SU-DHL-6 (cell line): Measurements from ENCODE around the gene SMIM45.

Experiments
- H2AFZ ChIP-seq: fragments of 200-600 bp; sonication (generic); 2 replicates; pipeline ENCODE4 v1.6.1; 2014; ENCODE audit warnings: low read depth, mild to moderate bottlenecking, moderate library complexity, mixed read lengths, antibody characterized with exemption, low read length; ENCODE audit not compliant: severe bottlenecking
- H3F3A ChIP-seq: fragments of 200-600 bp; shearing (Covaris generic); 2 replicates; pipeline ENCODE4 v1.6.0; 2016; ENCODE audit warnings: antibody characterized with exemption, mild to moderate bottlenecking; ENCODE audit not compliant: insufficient read depth
- H3K27ac ChIP-seq: fragments of 200-600 bp; sonication (generic); 2 replicates; pipeline ENCODE4 v1.5.1; 2016; ENCODE audit warnings: low read depth, mild to moderate bottlenecking, low read length, moderate library complexity, mixed read lengths
- H3K27me3 ChIP-seq: fragments of 200-600 bp; sonication (generic), shearing (Covaris generic); 2 replicates; pipeline ENCODE4 v1.6.0; 2014; ENCODE audit warnings: mild to moderate bottlenecking, low read length
- H3K36me3 ChIP-seq: fragments of 200-600 bp; sonication (generic); 2 replicates; pipeline ENCODE4 v1.6.1; 2014; ENCODE audit warnings: mild to moderate bottlenecking, low read length, mixed read lengths
- H3K4me2 ChIP-seq: fragments of 300-600, 200-600 bp; shearing (Covaris generic), sonication (generic); 2 replicates; pipeline ENCODE4 v1.6.0; 2014; ENCODE audit warnings: low read length, low read depth, mild to moderate bottlenecking; ENCODE audit not compliant: poor library complexity, severe bottlenecking
- H3K4me3 ChIP-seq: fragments of 200-600 bp; sonication (generic); 2 replicates; pipeline ENCODE4 v1.5.1; 2014; ENCODE audit warnings: antibody characterized with exemption, low read length, mild to moderate bottlenecking, mixed read lengths; ENCODE audit not compliant: insufficient read depth, poor library complexity, severe bottlenecking
- H3K79me2 ChIP-seq: fragments of 200-600 bp; sonication (generic); 2 replicates; pipeline ENCODE4 v1.6.1; 2014; ENCODE audit warnings: mild to moderate bottlenecking, low read length, moderate library complexity; ENCODE audit not compliant: insufficient read depth
- H3K9ac ChIP-seq: fragments of 200-600 bp; sonication (generic); 2 replicates; pipeline ENCODE4 v1.7.0; 2014; ENCODE audit warnings: mild to moderate bottlenecking, low read length
- H3K9me2 ChIP-seq: fragments of 200-600 bp; sonication (generic); replicated peaks from 2 replicates; pipeline ENCODE4 v1.6.1; 2014; ENCODE audit warnings: low read length; ENCODE audit not compliant: insufficient read depth
- H3K9me3 ChIP-seq: fragments of 200-600 bp; sonication (generic); 2 replicates; pipeline ENCODE4 v1.6.1; 2014; ENCODE audit warnings: low read length, mixed read lengths; ENCODE audit not compliant: insufficient read depth
- H4K20me1 ChIP-seq: fragments of 200-600 bp; sonication (generic); 2 replicates; pipeline ENCODE4 v1.6.1; 2014; ENCODE audit warnings: low read depth, mild to moderate bottlenecking, antibody characterized with exemption, low read length, moderate library complexity, mixed read lengths
- EZH2phosphoT487 ChIP-seq: fragments of 200-600 bp; sonication (generic), shearing (Covaris generic); conservative IDR thresholded peaks from 2 replicates; pipeline ENCODE4 v1.6.1; 2018; ENCODE audit warnings: mild to moderate bottlenecking, antibody characterized with exemption, low read length, moderate library complexity, mixed read lengths
- TF ChIP-seq, protein P1 (sequence below): fragments of 200-600 bp; sonication (generic); IDR thresholded peaks from one replicate; pipeline ENCODE4 v1.5.1; 2017; ENCODE audit warnings: antibody characterized with exemption, mild to moderate bottlenecking, low read length, moderate library complexity; ENCODE audit not compliant: insufficient read depth, poor library complexity, severe bottlenecking

The SMIM45 gene

DNA sequence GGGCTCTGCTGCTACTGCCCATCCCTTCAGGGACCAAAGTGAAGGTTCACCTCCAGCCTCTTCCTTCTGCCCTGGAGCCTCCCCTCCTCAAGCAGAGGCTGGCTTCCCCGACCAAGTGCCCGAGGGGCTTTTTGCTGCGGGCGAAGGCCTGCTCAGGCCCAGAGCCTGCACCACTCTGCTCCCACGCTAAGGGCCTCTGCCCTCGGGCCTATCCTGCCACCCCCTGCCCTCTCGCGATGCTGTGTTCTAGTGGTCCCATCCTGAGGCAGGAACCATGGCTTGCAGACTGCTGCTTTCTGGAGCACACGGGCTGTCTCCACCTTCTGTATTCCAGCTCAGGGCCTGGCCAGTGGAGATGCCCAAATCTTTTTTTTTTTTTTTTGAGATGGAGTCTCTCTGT is 16.4 kb upstream of the SMIM45 start:
- peak overlapping the region; percentile 47 for H3K9ac ChIP-seq
- peak overlapping the region; percentile 52 for H3K4me2 ChIP-seq

GRCh38 chr22:41936894-41937169 is 15.1 kb upstream of the SMIM45 start:
- Histone ChIP-seq H3K27ac (peak overlapping the region; percentile 93), H3K4me3 (no peak overlapping the region), H3K79me2 (no peaks in the 10 kb centered on the region; the same call in 1 of the 2 replicates), H3K9me2 (no peaks in the 10 kb centered on the region), H3K4me2 (peak overlapping the region; percentile 40), H3K36me3 (0 out of 2 replicates have a peak, but pooled peaks cover 6% of the 10 kb centered on the region), H4K20me1 (no peaks in the 10 kb centered on the region), H3F3A (peaks cover 61% of the 10 kb centered on the region), H3K27me3 (no peaks in the 10 kb centered on the region), H3K9me3 (no peaks in the 10 kb centered on the region), H2AFZ (no peak overlapping the region), H3K9ac (peak overlapping the region; percentile 27)
- TF ChIP-seq, protein P1, sequence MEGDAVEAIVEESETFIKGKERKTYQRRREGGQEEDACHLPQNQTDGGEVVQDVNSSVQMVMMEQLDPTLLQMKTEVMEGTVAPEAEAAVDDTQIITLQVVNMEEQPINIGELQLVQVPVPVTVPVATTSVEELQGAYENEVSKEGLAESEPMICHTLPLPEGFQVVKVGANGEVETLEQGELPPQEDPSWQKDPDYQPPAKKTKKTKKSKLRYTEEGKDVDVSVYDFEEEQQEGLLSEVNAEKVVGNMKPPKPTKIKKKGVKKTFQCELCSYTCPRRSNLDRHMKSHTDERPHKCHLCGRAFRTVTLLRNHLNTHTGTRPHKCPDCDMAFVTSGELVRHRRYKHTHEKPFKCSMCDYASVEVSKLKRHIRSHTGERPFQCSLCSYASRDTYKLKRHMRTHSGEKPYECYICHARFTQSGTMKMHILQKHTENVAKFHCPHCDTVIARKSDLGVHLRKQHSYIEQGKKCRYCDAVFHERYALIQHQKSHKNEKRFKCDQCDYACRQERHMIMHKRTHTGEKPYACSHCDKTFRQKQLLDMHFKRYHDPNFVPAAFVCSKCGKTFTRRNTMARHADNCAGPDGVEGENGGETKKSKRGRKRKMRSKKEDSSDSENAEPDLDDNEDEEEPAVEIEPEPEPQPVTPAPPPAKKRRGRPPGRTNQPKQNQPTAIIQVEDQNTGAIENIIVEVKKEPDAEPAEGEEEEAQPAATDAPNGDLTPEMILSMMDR: no peak
- TF ChIP-seq EZH2phosphoT487: no peak

More for the DNA sequence above, 16.4 kb upstream of the SMIM45 start:
- Histone ChIP-seq H3K27ac (peak overlapping the region; percentile 93), H3K9me2 (no peaks in the 10 kb centered on the region), H3K36me3 (no peaks in the 10 kb centered on the region), H3K9me3 (no peaks in the 10 kb centered on the region), H3F3A (peaks cover 48% of the 10 kb centered on the region), H3K4me3 (no peak overlapping the region), H4K20me1 (no peaks in the 10 kb centered on the region), H3K79me2 (no peaks in the 10 kb centered on the region; the same call in 1 of the 2 replicates), H2AFZ (no peak overlapping the region), H3K27me3 (no peaks in the 10 kb centered on the region)
- no peak for TF ChIP-seq EZH2phosphoT487
- TF ChIP-seq, protein P1: no peak

DNA sequence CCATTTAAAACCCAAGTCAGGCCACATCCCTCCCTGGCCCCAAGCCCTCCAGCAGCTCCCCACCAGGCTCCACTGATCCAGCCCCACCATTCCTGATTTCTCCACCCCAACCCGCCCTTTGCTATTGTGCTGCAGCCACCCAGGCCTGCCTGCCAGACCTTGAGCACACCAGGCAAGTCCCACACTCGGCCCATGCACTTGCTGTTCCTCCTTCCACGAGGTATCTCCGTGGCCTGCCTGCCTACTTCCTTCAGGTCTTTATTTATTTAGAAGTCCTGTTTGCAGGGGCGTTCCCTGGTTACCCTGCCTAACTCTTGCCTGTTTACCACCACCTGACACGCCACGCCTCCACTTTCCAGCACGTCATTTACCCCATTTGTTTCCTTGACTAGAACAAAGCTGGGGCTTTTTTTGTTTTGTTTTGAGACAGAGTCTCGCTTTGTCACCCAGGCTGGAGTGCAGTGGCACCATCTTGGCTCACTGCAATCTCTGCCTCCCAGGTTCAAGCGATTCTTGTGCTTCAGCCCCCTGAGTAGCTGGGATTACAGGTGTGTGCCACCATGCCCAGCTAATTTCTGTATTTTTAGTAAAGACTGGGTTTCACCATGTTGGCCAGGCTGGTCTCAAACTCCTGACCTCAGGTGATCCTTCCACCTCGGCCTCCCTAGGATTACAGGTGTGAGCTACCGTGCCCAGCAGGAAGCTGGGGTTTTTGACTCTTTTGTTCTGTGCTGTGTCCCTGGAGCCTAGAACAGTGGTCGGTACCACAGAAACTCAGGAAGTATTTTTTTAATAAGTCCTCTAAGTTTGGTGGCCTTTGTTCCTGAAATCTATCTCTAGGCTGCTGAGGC is 11.7 kb upstream of the SMIM45 start:
- H3K4me3 ChIP-seq: peak overlapping the region; percentile 9
- H3K36me3 ChIP-seq: peaks cover 14% of the 10 kb centered on the region
- H4K20me1 ChIP-seq: no peaks in the 10 kb centered on the region
- no peaks in the 10 kb centered on the region for H3K9me2 ChIP-seq
- TF ChIP-seq EZH2phosphoT487: no peak
- H2AFZ ChIP-seq: no peak overlapping the region
- peak overlapping the region; percentile 57 for H3K4me2 ChIP-seq
- H3K9me3 ChIP-seq: no peaks in the 10 kb centered on the region
- H3K27ac ChIP-seq: peak overlapping the region; percentile 93
- H3K9ac ChIP-seq: peak overlapping the region; percentile 51
- peaks cover 77% of the 10 kb centered on the region for H3F3A ChIP-seq
- peaks cover 9% of the 10 kb centered on the region for H3K79me2 ChIP-seq
- no peaks in the 10 kb centered on the region for H3K27me3 ChIP-seq
